ENCODE results near the gene CARD10.
"Not testable (repeated sequence)": the region's sequence is repeated elsewhere in the genome, so short reads cannot be mapped to it uniquely, and the experiment has no call there.

The CARD10 gene

GRCh38 chr22:37545703-37546436, 26.7 kb upstream of the CARD10 start:
- Histone ChIP-seq H3K36me3 (ENCODE audit: insufficient read depth, low read length) (no peaks in the 10 kb centered on the region), H3K4me1 (ENCODE audit: insufficient read depth, low read length) (peaks cover 33% of the 10 kb centered on the region), H3K9ac (ENCODE audit: low read depth, low read length) (peak overlapping the region; percentile 64), H3K9me3 (ENCODE audit: control insufficient read depth, insufficient read depth, low read length) (no peaks in the 10 kb centered on the region)

- Histone ChIP-seq H3K36me3 (ENCODE audit: insufficient read depth, low read length) (no peaks in the 10 kb centered on the region), H3K9me3 (ENCODE audit: control insufficient read depth, insufficient read depth, low read length) (no peaks in the 10 kb centered on the region), H3K4me1 (ENCODE audit: insufficient read depth, low read length) (peaks cover 36% of the 10 kb centered on the region), H3K9ac (ENCODE audit: low read depth, low read length) (peak overlapping the region; percentile 64)
Observed at GRCh38 chr22:37544955-37545702, 25.9 kb upstream of the CARD10 start.

GRCh38 chr22:37542959-37543358, 23.7 kb upstream of the CARD10 start:
- Histone ChIP-seq H3K9me3 (ENCODE audit: control insufficient read depth, insufficient read depth, low read length) (no peaks in the 10 kb centered on the region), H3K36me3 (ENCODE audit: insufficient read depth, low read length) (no peaks in the 10 kb centered on the region), H3K9ac (ENCODE audit: low read depth, low read length) (no peak overlapping the region), H3K4me1 (ENCODE audit: insufficient read depth, low read length) (peaks cover 33% of the 10 kb centered on the region)

GRCh38 chr22:37542416-37542815, 23.2 kb upstream of the CARD10 start:
- peaks cover 32% of the 10 kb centered on the region for H3K4me1 ChIP-seq (ENCODE audit: insufficient read depth, low read length)

GRCh38 chr22:37539790-37540189, 20.6 kb upstream of the CARD10 start:
- H3K9ac ChIP-seq (ENCODE audit: low read depth, low read length); H3K9me3 ChIP-seq (ENCODE audit: control insufficient read depth, insufficient read depth, low read length); H3K36me3 ChIP-seq (ENCODE audit: insufficient read depth, low read length): not testable (repeated sequence)
- peaks cover 19% of the 10 kb centered on the region for H3K4me1 ChIP-seq (ENCODE audit: insufficient read depth, low read length)

More at GRCh38 chr22:37542416-37542815, 23.2 kb upstream of the CARD10 start:
- H3K36me3 ChIP-seq (ENCODE audit: insufficient read depth, low read length); H3K9ac ChIP-seq (ENCODE audit: low read depth, low read length); H3K9me3 ChIP-seq (ENCODE audit: control insufficient read depth, insufficient read depth, low read length): not testable (repeated sequence)

GRCh38 chr22:37538590-37539357, 19.6 kb upstream of the CARD10 start:
- Histone ChIP-seq H3K9ac (ENCODE audit: low read depth, low read length) (no peak overlapping the region), H3K36me3 (ENCODE audit: insufficient read depth, low read length) (no peaks in the 10 kb centered on the region), H3K4me1 (ENCODE audit: insufficient read depth, low read length) (peaks cover 17% of the 10 kb centered on the region), H3K9me3 (ENCODE audit: control insufficient read depth, insufficient read depth, low read length) (no peaks in the 10 kb centered on the region)

GRCh38 chr22:37535159-37535558, 15.9 kb upstream of the CARD10 start:
- H3K9me3 ChIP-seq (ENCODE audit: control insufficient read depth, insufficient read depth, low read length), result no peaks in the 10 kb centered on the region
- H3K36me3 ChIP-seq (ENCODE audit: insufficient read depth, low read length), result no peaks in the 10 kb centered on the region
- peaks cover 4% of the 10 kb centered on the region; the same call in 1 of the 2 replicates for H3K4me1 ChIP-seq (ENCODE audit: insufficient read depth, low read length)
- H3K9ac ChIP-seq (ENCODE audit: low read depth, low read length), result no peak overlapping the region

- no peaks in the 10 kb centered on the region for H3K36me3 ChIP-seq (ENCODE audit: insufficient read depth, low read length)
- H3K9ac ChIP-seq (ENCODE audit: low read depth, low read length), result no peak overlapping the region
- H3K4me1 ChIP-seq (ENCODE audit: insufficient read depth, low read length), result peaks cover 4% of the 10 kb centered on the region; the same call in 1 of the 2 replicates
- H3K9me3 ChIP-seq (ENCODE audit: control insufficient read depth, insufficient read depth, low read length), result no peaks in the 10 kb centered on the region
Observed at GRCh38 chr22:37534445-37534844, 15.2 kb upstream of the CARD10 start.

GRCh38 chr22:37533995-37534394, 14.8 kb upstream of the CARD10 start:
- Histone ChIP-seq H3K4me1 (ENCODE audit: insufficient read depth, low read length) (peaks cover under 1% of the 10 kb centered on the region; the same call in 1 of the 2 replicates), H3K9ac (ENCODE audit: low read depth, low read length) (no peak overlapping the region), H3K9me3 (ENCODE audit: control insufficient read depth, insufficient read depth, low read length) (no peaks in the 10 kb centered on the region), H3K36me3 (ENCODE audit: insufficient read depth, low read length) (no peaks in the 10 kb centered on the region)

- H3K4me1 ChIP-seq (ENCODE audit: insufficient read depth, low read length), result peaks cover 6% of the 10 kb centered on the region; the same call in 1 of the 2 replicates
- H3K36me3 ChIP-seq (ENCODE audit: insufficient read depth, low read length), result no peaks in the 10 kb centered on the region
- no peaks in the 10 kb centered on the region for H3K9me3 ChIP-seq (ENCODE audit: control insufficient read depth, insufficient read depth, low read length)
- H3K9ac ChIP-seq (ENCODE audit: low read depth, low read length), result no peak overlapping the region
Observed at GRCh38 chr22:37529652-37530345, 10.6 kb upstream of the CARD10 start.

- not testable (repeated sequence) for H3K4me1 ChIP-seq (ENCODE audit: insufficient read depth, low read length); H3K36me3 ChIP-seq (ENCODE audit: insufficient read depth, low read length); H3K9ac ChIP-seq (ENCODE audit: low read depth, low read length); H3K9me3 ChIP-seq (ENCODE audit: control insufficient read depth, insufficient read depth, low read length)
Observed at GRCh38 chr22:37527952-37528351, 8.7 kb upstream of the CARD10 start.

GRCh38 chr22:37527081-37527752, 8.0 kb upstream of the CARD10 start:
- H3K36me3 ChIP-seq (ENCODE audit: insufficient read depth, low read length); H3K9ac ChIP-seq (ENCODE audit: low read depth, low read length); H3K4me1 ChIP-seq (ENCODE audit: insufficient read depth, low read length); H3K9me3 ChIP-seq (ENCODE audit: control insufficient read depth, insufficient read depth, low read length): not testable (repeated sequence)

GRCh38 chr22:37526376-37526775, 7.2 kb upstream of the CARD10 start:
- Histone ChIP-seq H3K9me3 (ENCODE audit: control insufficient read depth, insufficient read depth, low read length) (no peaks in the 10 kb centered on the region), H3K9ac (ENCODE audit: low read depth, low read length) (no peak overlapping the region), H3K36me3 (ENCODE audit: insufficient read depth, low read length) (no peaks in the 10 kb centered on the region), H3K4me1 (ENCODE audit: insufficient read depth, low read length) (peaks cover 6% of the 10 kb centered on the region; the same call in 1 of the 2 replicates)
